Adrenal gland (tissue), 5 donors: Measurements from ENCODE around the gene PEX16.

Experiments
- CTCF ChIP-seq, 6 experiments: fragments of 450-650 bp in 4 of 6; fragments of 200-600 bp in 2 of 6; sonication (generic) in 1 of 6; IDR thresholded peaks; 1 replicate in 5 of 6; 2 replicates in 1 of 6; pipeline versions ENCODE4 v1.5.1 to v1.8.0; 2016 to 2021; ENCODE audit warnings: antibody characterized with exemption in 6 of 6, mild to moderate bottlenecking in 2 of 6, moderate library complexity in 1 of 6
- POLR2A ChIP-seq, 2 donors: fragments of 450-650 bp; IDR thresholded peaks; one replicate each; pipeline ENCODE4 v1.6.1; 2017; ENCODE audit warnings: antibody characterized with exemption in 2 of 2, mild to moderate bottlenecking in 2 of 2, moderate library complexity in 1 of 2
- donor health status: DM: no; HTN: no; CAD: no.

- TF ChIP-seq POLR2A (IDR thresholded peaks at IDR 0.05) (no peak), CTCF (IDR thresholded peaks at IDR 0.05) (no peak)
These were observed 36.7 kb downstream of the PEX16 start for GRCh38 chr11:45880772-45881570.
